MM.1S (cell line): ENCODE results near the gene PAX1.
A peak's percentile ranks its signal among the peaks of the same experiment; 100 is the strongest.

Experiments
- DNase-seq: peaks from one replicate; pipeline ENCODE4 v3.0.0-alpha.2; 2015
- H2AFZ ChIP-seq: fragments of 300-600 bp; sonication (generic); 2 replicates; pipeline ENCODE4 v1.6.0; 2016; ENCODE audit warnings: antibody characterized with exemption, low read length
- H3F3A ChIP-seq: fragments of 300-600 bp; sonication (generic); 2 replicates; pipeline ENCODE4 v1.6.1; 2016; ENCODE audit warnings: mild to moderate bottlenecking, antibody characterized with exemption, low read length, moderate library complexity, mixed read lengths; ENCODE audit not compliant: insufficient read depth
- H3K27ac ChIP-seq: fragments of 300-600 bp; sonication (generic); 2 replicates; pipeline ENCODE4 v1.5.1; 2016; ENCODE audit warnings: mild to moderate bottlenecking, low read length
- H3K27me3 ChIP-seq: fragments of 300-600 bp; sonication (generic); replicated peaks from 2 replicates; pipeline ENCODE4 v1.6.0; 2016; ENCODE audit warnings: low read length; ENCODE audit not compliant: insufficient read depth
- H3K36me3 ChIP-seq: fragments of 300-600 bp; sonication (generic); replicated peaks from 2 replicates; pipeline ENCODE4 v1.6.1; 2016; ENCODE audit warnings: mild to moderate bottlenecking, low read length, mixed read lengths; ENCODE audit not compliant: insufficient read depth
- H3K4me1 ChIP-seq: fragments of 300-600 bp; sonication (generic); 2 replicates; pipeline ENCODE4 v1.6.1; 2016; ENCODE audit warnings: low read length, mixed read lengths
- H3K4me2 ChIP-seq: fragments of 300-600 bp; sonication (generic); 2 replicates; pipeline ENCODE4 v1.6.0; 2016; ENCODE audit warnings: low read depth, low read length
- H3K4me3 ChIP-seq: fragments of 300-600 bp; sonication (generic); 2 replicates; pipeline ENCODE4 v1.5.1; 2016; ENCODE audit warnings: low read length, mixed read lengths
- H3K79me2 ChIP-seq: fragments of 300-600 bp; sonication (generic); 2 replicates; pipeline ENCODE4 v1.6.1; 2016; ENCODE audit warnings: mixed run types, low read length, mixed read lengths
- H3K9ac ChIP-seq: fragments of 300-600 bp; sonication (generic); 2 replicates; pipeline ENCODE4 v1.6.1; 2016; ENCODE audit warnings: low read length, mixed read lengths
- H3K9me2 ChIP-seq: fragments of 300-600 bp; sonication (generic); replicated peaks from 2 replicates; pipeline ENCODE4 v1.6.1; 2016; ENCODE audit warnings: mild to moderate bottlenecking, low read length, mixed read lengths; ENCODE audit not compliant: insufficient read depth
- H3K9me3 ChIP-seq: fragments of 300-600 bp; sonication (generic); replicated peaks from 2 replicates; pipeline ENCODE4 v1.6.1; 2016; ENCODE audit warnings: mild to moderate bottlenecking, low read length, mixed read lengths; ENCODE audit not compliant: insufficient read depth
- H4K20me1 ChIP-seq: fragments of 300-600 bp; sonication (generic); 2 replicates; pipeline ENCODE4 v1.6.1; 2016; ENCODE audit warnings: mild to moderate bottlenecking, low read length, moderate library complexity, mixed read lengths; ENCODE audit not compliant: insufficient read depth
- CTCF ChIP-seq: fragments of 300-600 bp; sonication (generic); IDR thresholded peaks from 2 replicates; pipeline ENCODE4 v1.5.1; 2016; ENCODE audit warnings: antibody characterized with exemption, low read length, mixed read lengths
- EZH2 ChIP-seq: fragments of 300-600 bp; sonication (generic); optimal IDR thresholded peaks from 2 replicates; pipeline ENCODE3; 2017; ENCODE audit warnings: low read depth, mild to moderate bottlenecking, antibody characterized with exemption, low read length, mixed read lengths
- EZH2phosphoT487 ChIP-seq: fragments of 300-600 bp; sonication (generic); IDR thresholded peaks from 2 replicates; pipeline ENCODE4 v1.6.1; 2018; ENCODE audit warnings: antibody characterized with exemption, low read length

The PAX1 gene

DNA sequence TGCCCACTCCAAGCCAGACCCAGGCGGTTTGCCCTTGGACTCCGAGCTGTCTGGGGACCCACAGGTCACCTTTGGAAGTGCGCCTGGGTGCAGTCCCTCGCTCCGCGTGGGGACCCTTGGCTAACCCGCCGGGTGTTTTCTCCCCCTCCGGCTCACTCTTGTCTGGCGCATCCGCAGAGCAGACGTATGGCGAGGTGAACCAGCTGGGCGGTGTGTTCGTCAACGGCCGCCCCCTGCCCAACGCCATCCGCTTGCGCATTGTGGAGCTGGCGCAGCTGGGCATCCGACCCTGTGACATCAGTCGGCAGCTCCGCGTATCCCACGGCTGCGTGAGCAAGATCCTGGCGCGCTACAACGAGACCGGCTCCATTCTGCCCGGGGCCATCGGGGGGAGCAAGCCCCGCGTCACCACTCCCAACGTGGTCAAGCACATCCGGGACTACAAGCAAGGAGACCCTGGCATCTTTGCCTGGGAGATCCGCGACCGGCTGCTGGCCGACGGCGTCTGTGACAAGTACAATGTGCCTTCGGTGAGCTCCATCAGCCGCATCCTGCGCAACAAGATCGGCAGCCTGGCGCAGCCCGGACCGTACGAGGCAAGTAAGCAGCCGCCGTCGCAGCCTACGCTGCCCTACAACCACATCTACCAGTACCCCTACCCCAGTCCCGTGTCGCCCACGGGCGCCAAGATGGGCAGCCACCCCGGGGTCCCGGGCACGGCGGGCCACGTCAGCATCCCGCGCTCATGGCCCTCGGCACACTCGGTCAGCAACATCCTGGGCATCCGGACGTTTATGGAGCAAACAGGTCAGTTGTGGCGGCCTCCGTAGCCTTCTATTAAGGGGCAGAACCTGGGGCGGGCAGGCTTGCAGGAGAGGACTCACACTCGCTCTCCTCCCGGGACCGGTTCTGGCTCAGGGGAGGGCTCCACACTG is 1.1 kb downstream of the PAX1 start:
- TF ChIP-seq CTCF, result no peak
- no peak for TF ChIP-seq EZH2phosphoT487
- TF ChIP-seq EZH2, result no peak
- H3K27me3 ChIP-seq, result no peaks in the 10 kb centered on the region
- no peak for DNase-seq

DNA sequence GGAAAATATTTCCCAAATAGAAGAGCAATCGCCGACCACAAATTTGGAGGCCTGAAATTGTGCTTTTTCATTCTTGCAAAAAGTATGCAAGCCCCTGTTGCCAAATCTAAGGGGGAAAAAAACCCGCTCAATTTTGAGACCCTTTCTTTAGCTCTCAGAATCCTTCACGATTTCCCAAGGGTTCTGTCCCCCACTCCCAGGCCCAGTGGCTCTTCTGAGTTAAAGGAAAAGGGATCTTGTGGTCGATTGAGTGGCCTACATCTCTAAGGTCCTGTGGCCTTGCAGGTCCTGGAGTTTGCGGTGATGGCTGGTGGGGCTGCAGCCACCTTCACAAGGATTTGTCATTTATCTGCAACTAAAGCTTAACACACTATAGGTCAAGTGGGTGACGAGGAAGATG is 1.8 kb downstream of the PAX1 start:
- Histone ChIP-seq H3F3A (peaks cover 6% of the 10 kb centered on the region; the same call in 1 of the 2 replicates), H3K9ac (no peak overlapping the region), H3K9me3 (no peaks in the 10 kb centered on the region), H3K4me1 (peaks cover 8% of the 10 kb centered on the region), H3K36me3 (no peaks in the 10 kb centered on the region), H3K79me2 (no peaks in the 10 kb centered on the region), H3K27me3 (no peaks in the 10 kb centered on the region), H3K4me2 (no peak overlapping the region), H3K9me2 (no peaks in the 10 kb centered on the region), H3K27ac (no peak overlapping the region), H2AFZ (no peak overlapping the region), H3K4me3 (no peak overlapping the region), H4K20me1 (no peaks in the 10 kb centered on the region)
- TF ChIP-seq EZH2phosphoT487 (no peak), CTCF (no peak), EZH2 (no peak)
- DNase-seq, result no peak

More for the DNA sequence above, 1.1 kb downstream of the PAX1 start:
- Histone ChIP-seq H4K20me1 (no peaks in the 10 kb centered on the region), H3K9ac (no peak overlapping the region), H3K9me3 (no peaks in the 10 kb centered on the region), H3K36me3 (no peaks in the 10 kb centered on the region), H3K4me3 (no peak overlapping the region), H3F3A (peaks cover 6% of the 10 kb centered on the region; the same call in 1 of the 2 replicates), H3K9me2 (no peaks in the 10 kb centered on the region), H3K4me2 (peak overlapping the region; percentile 29; the same call in 1 of the 2 replicates), H3K27ac (no peak overlapping the region), H3K4me1 (peaks cover 8% of the 10 kb centered on the region), H2AFZ (no peak overlapping the region), H3K79me2 (no peaks in the 10 kb centered on the region)

- no peak overlapping the region for H2AFZ ChIP-seq
- no peaks in the 10 kb centered on the region for H3K27me3 ChIP-seq
- TF ChIP-seq EZH2, result no peak
- no peak for TF ChIP-seq CTCF
- TF ChIP-seq EZH2phosphoT487, result no peak
These were observed 2.7 kb downstream of the PAX1 start for GRCh38 chr20:21707999-21708737.

More at GRCh38 chr20:21707999-21708737, 2.7 kb downstream of the PAX1 start:
- Histone ChIP-seq H3K4me2 (no peak overlapping the region), H3F3A (peaks cover 6% of the 10 kb centered on the region; the same call in 1 of the 2 replicates), H3K9ac (no peak overlapping the region), H4K20me1 (no peaks in the 10 kb centered on the region), H3K27ac (no peak overlapping the region), H3K79me2 (no peaks in the 10 kb centered on the region), H3K9me3 (no peaks in the 10 kb centered on the region), H3K9me2 (no peaks in the 10 kb centered on the region), H3K4me1 (peaks cover 8% of the 10 kb centered on the region), H3K4me3 (no peak overlapping the region), H3K36me3 (no peaks in the 10 kb centered on the region)
- no peak for DNase-seq
